ENCODE measurements around the gene FOXD1. TPM values are rescaled to one million over a fixed set of nuclear protein-coding genes. Genes with fewer than 3 reads are reported as not detected.
"Not testable (repeated sequence)": the region's sequence is repeated elsewhere in the genome, so short reads cannot be mapped to it uniquely, and the experiment has no call there.

Gene FOXD1
- total RNA-seq, 1 experiment from 2014 or later, result 50.9 TPM

DNA sequence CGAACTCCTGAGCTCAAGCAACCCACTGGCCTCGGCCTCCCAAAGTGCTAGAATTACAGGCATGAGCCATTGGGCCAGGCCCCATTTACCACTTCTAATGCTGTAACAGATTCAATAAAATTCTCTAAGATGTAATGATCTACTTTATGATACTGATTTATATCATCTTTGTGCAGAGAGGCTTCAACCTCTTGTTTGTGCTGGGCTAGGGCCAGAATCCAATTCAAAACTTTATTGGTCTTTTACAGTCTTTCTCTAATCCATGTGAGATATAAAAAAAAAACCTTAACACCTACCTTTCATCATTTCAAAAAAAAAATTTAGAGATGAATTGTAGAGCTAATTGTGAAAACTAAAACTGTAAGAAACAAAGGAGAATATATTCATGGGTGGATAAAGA, 41.5 kb upstream of the FOXD1 start:
- intact Hi-C loops (cut with micrococcal nuclease), result no loop called here
- no peak for DNase-seq (ENCODE audit: unreplicated experiment)
- no peaks in the 10 kb centered on the region for H3K27me3 Mint-ChIP-seq (ENCODE audit: insufficient read depth, unreplicated experiment)
- ChIA-PET CTCF (interaction anchor here (0.6 kb wide), 1 partner anchor 78 kb away, joined by 4 read pairs; no protein-coding TSS in a partner anchor), POLR2A (interaction anchor here (0.6 to 0.8 kb wide), 2 partner anchors 425 to 1052 kb away, joined by 3 to 4 read pairs; no protein-coding TSS in a partner anchor)
- no peaks in the 10 kb centered on the region for H3K9me3 Mint-ChIP-seq (ENCODE audit: unreplicated experiment)
- TF ChIP-seq, protein P1, sequence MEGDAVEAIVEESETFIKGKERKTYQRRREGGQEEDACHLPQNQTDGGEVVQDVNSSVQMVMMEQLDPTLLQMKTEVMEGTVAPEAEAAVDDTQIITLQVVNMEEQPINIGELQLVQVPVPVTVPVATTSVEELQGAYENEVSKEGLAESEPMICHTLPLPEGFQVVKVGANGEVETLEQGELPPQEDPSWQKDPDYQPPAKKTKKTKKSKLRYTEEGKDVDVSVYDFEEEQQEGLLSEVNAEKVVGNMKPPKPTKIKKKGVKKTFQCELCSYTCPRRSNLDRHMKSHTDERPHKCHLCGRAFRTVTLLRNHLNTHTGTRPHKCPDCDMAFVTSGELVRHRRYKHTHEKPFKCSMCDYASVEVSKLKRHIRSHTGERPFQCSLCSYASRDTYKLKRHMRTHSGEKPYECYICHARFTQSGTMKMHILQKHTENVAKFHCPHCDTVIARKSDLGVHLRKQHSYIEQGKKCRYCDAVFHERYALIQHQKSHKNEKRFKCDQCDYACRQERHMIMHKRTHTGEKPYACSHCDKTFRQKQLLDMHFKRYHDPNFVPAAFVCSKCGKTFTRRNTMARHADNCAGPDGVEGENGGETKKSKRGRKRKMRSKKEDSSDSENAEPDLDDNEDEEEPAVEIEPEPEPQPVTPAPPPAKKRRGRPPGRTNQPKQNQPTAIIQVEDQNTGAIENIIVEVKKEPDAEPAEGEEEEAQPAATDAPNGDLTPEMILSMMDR (IDR thresholded peaks at IDR 0.05; ENCODE audit: unreplicated experiment), result no peak
- no TSS peak for BruUV-seq (replicated peaks)
- H3K27ac Mint-ChIP-seq (ENCODE audit: low read depth, unreplicated experiment), result no peak overlapping the region
- H3K4me3 Mint-ChIP-seq (ENCODE audit: unreplicated experiment), result no peak overlapping the region
- H3K36me3 Mint-ChIP-seq (ENCODE audit: insufficient read depth, unreplicated experiment), result peaks cover 6% of the 10 kb centered on the region
- H3K4me1 Mint-ChIP-seq (ENCODE audit: insufficient read depth, unreplicated experiment), result no peaks in the 10 kb centered on the region

DNA sequence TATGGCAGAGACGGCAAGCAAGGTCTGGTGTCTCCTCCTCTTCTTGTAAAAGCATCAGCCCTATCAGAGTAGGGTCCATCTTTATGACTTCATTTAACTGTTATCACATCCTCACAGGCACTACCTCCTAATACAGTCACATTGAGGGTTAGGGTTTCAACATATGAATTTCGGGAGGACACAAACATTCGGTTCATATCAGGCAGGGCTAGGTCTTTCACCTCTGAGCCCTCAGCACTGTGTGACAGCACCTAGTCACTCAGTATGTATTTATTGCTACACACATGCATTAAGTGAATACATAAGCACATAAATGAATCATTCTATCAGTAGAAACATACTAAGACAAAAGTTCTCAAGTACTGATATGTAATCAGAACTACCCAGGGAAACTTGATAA, 40.2 kb upstream of the FOXD1 start:
- no TSS peak for BruUV-seq (replicated peaks)
- Mint-ChIP-seq H3K27me3 (ENCODE audit: insufficient read depth, unreplicated experiment) (no peaks in the 10 kb centered on the region), H3K36me3 (ENCODE audit: insufficient read depth, unreplicated experiment) (peaks cover 6% of the 10 kb centered on the region), H3K27ac (ENCODE audit: low read depth, unreplicated experiment) (no peak overlapping the region), H3K4me3 (ENCODE audit: unreplicated experiment) (no peak overlapping the region), H3K4me1 (ENCODE audit: insufficient read depth, unreplicated experiment) (no peaks in the 10 kb centered on the region), H3K9me3 (ENCODE audit: unreplicated experiment) (no peaks in the 10 kb centered on the region)
- TF ChIP-seq, protein P1 (IDR thresholded peaks at IDR 0.05; ENCODE audit: unreplicated experiment), result no peak
- POLR2A ChIA-PET, result interaction anchor here (0.8 kb wide), 1 partner anchor 9 kb away, joined by 3 read pairs; no protein-coding TSS in a partner anchor
- intact Hi-C loops (cut with micrococcal nuclease), result no loop called here
- CTCF ChIA-PET, result interaction anchor here (0.6 kb wide), 1 partner anchor 486 kb away, joined by 4 read pairs; no protein-coding TSS in a partner anchor
- DNase-seq (ENCODE audit: unreplicated experiment), result no peak

DNA sequence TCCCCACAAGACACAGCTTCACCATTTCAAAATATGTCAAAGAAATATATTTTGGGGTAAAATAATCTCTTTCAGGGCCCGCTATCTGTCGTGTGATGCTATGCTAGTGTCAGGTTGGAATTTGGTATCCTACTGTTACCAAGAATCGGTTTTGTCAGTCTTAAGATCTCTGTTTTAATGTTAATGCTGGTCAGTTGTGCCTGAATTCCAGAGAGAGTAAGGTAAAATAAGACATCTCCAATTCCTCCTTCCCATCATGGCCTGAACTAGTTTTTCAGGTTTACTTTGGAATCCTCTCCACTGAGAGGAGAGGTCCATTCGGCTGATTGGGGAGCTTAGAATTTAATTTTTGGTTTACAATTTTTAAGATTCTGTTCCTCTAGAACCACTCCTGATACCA, 39.2 kb upstream of the FOXD1 start:
- DNase-seq (ENCODE audit: unreplicated experiment), result no peak
- ChIA-PET CTCF (interaction anchor here (0.9 kb wide), 1 partner anchor 271 kb away, joined by 3 read pairs; no protein-coding TSS in a partner anchor), POLR2A (interaction anchor here (3.8 kb wide), 1 partner anchor 9 kb away, joined by 24 read pairs; the partner anchor contains the start of gene BTF3)
- Mint-ChIP-seq H3K4me3 (ENCODE audit: unreplicated experiment) (no peak overlapping the region), H3K27me3 (ENCODE audit: insufficient read depth, unreplicated experiment) (no peaks in the 10 kb centered on the region), H3K27ac (ENCODE audit: low read depth, unreplicated experiment) (no peak overlapping the region), H3K4me1 (ENCODE audit: insufficient read depth, unreplicated experiment) (no peaks in the 10 kb centered on the region), H3K9me3 (ENCODE audit: unreplicated experiment) (no peaks in the 10 kb centered on the region), H3K36me3 (ENCODE audit: insufficient read depth, unreplicated experiment) (peaks cover 2% of the 10 kb centered on the region)
- TF ChIP-seq, protein P1 (IDR thresholded peaks at IDR 0.05; ENCODE audit: unreplicated experiment), result no peak
- intact Hi-C loops (cut with micrococcal nuclease), result no loop called here
- no TSS peak for BruUV-seq (replicated peaks)

DNA sequence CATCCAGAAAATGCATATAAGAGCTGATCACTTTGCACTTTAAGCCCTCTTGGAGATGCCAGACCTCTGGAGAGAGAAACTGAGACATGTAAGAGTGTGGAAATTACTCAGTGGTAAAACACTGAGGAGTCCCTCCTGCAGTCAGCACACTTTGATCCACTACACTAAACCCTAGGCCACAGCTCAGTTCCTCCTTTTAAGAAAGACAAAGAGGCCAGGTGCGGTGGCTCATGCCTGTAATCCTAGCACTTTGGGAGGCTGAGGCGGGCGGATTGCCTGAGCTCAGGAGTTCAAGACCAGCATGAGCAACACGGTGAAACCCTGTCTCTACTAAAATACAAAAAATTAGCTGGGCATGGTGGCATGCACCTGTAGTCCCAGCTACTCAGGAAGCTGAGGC, 38.7 kb upstream of the FOXD1 start:
- H3K36me3 Mint-ChIP-seq (ENCODE audit: insufficient read depth, unreplicated experiment); DNase-seq (ENCODE audit: unreplicated experiment); BruUV-seq (replicated peaks); H3K4me1 Mint-ChIP-seq (ENCODE audit: insufficient read depth, unreplicated experiment); H3K27me3 Mint-ChIP-seq (ENCODE audit: insufficient read depth, unreplicated experiment); H3K27ac Mint-ChIP-seq (ENCODE audit: low read depth, unreplicated experiment); H3K4me3 Mint-ChIP-seq (ENCODE audit: unreplicated experiment); H3K9me3 Mint-ChIP-seq (ENCODE audit: unreplicated experiment); intact Hi-C loops (cut with micrococcal nuclease): not testable (repeated sequence)
- POLR2A ChIA-PET, result interaction anchor here (3.8 kb wide), 1 partner anchor 10 kb away, joined by 24 read pairs; the partner anchor contains the start of gene BTF3
- CTCF ChIA-PET, result interaction anchor here (0.7 to 1.1 kb wide), 3 partner anchors 10 to 271 kb away, joined by 3 to 6 read pairs (median 4); no protein-coding TSS in a partner anchor
